AG08396 (cell line): ENCODE data around the gene MARS1.

ENCODE experiments used
- DNase-seq: peaks from one replicate; pipeline ENCODE4 v3.0.0; 2012; ENCODE audit warnings: low spot score, mixed read lengths

The MARS1 gene

DNA sequence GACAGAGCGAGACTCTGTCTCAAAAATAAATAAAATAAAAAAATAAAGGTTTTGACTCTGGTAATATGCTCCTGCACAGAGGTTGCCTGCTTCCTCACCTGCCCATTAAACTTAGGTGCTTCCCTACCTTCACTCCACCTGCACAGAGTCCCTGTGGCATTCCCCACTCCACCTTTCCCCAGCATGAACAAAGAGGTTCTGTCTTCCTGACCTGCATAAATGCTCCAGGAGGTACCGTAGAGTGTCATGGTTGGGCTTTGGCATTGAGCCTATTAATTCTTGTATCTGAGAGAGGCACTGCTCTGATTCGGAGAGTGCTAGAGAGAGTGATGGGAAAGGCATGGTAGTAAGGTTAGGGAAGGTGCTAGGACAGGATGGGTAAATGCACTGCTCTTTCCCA is 14.5 kb upstream of the MARS1 start:
- DNase-seq, result no peak

GRCh38 chr12:57473886-57474285 is 14.0 kb upstream of the MARS1 start:
- DNase-seq, result no peak

DNA sequence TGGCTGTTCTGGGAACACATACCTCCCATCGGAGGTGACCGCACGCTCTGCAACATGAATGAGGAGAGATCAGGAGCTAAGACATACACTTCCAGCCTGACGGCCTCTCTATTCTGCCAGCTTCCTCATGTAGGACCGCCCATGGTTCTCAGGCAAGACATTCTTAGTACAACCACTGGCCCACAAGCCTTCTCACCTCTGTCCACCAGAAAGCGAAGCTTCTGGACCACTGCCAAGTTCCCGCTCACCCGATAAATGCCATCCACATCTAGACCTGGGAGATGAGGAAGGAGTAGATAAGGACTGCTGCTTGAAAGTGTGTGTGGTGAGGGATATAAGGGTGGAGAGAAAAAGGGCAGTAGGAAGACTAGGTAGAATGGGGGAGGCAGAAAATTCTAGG is 13.4 kb upstream of the MARS1 start:
- DNase-seq, result no peak

GRCh38 chr12:57474862-57475261 is 13.0 kb upstream of the MARS1 start:
- DNase-seq, result no peak

DNA sequence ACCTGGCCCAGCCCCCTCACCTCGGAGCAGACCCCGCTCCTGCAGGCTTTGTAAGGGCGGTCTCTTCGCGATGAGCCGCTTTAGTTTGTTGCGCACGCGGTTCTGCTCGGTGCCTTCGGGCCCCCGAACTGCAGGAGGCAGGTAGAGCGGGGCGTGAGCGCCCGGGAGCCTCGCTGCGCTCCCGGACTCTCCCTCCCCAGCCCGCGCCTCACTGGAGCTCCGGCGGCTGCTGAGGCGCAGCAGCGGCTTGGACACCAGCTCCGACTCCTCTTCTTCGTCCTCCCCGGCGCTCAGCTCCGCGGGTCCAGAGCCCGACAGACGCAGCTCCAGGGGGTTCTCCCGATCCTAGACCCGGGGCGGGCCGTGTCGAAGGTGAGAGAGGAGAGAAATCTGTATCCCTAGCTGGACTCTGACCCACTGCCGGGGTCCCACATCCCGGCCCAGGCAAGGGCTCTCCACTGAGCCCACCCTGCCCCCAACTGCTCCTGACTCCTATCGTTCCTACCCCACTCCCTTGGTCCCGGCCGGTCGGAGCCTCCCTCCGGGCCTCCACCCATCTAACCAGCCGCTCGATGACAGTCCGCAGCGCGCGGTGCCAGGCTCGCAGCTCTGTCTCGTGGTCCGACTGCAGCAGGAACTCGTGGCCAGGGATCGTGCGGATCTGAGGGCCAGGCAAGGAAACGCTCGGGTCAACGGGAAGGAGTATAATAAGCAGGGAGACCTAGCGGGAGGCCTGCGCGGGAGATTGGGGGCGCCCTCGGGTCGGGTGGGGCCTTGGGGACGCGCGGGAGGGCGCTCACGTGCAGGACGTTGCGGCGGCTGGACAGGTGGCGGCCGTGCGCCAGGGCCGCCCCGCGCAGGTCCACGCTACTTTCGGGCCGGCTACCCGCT is 12.4 kb upstream of the MARS1 start:
- DNase-seq, result peak; percentile 66

DNA sequence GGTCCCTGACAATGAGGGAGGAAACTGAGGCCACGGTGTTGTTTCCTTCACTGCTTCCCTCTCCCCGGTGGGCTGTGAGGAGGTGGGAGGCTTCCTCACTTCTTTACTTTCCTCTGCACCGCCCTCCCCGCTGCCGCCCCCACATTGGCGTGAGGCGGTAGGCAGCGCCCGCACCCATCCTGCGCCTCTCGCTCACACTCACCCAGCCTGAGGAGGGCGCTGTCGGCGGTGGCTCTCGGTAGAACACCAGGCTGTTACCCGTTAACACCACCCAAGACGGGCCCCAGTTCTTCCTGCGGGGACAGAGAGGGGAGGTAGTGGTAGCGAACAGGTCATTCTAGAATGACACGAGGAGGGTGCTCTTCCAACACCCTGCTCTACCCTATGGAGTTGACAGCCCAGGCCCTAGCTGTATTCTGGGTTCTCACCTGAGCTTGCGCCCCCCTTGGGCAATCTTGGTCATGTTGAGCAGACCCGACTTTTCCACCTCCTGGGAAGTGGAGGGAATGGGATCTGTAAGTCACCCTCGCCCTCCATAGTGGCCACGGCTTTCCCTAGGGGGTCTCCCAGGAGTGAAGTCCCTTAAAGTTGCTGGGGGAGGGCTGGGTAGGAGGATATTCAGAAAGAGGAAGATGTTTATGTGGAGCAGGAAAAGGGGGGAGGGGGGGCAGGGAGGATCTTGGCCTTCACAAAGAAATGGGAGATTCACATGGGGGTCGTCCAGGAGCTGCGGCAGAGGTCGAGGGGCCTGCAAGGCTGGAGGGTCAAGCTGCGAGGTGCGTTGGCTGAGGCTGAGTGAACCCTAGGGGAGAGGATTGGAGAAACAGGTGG is 11.5 kb upstream of the MARS1 start:
- DNase-seq, result no peak

- no peak for DNase-seq
Measured at GRCh38 chr12:57476993-57477709, 10.7 kb upstream of the MARS1 start.

DNA sequence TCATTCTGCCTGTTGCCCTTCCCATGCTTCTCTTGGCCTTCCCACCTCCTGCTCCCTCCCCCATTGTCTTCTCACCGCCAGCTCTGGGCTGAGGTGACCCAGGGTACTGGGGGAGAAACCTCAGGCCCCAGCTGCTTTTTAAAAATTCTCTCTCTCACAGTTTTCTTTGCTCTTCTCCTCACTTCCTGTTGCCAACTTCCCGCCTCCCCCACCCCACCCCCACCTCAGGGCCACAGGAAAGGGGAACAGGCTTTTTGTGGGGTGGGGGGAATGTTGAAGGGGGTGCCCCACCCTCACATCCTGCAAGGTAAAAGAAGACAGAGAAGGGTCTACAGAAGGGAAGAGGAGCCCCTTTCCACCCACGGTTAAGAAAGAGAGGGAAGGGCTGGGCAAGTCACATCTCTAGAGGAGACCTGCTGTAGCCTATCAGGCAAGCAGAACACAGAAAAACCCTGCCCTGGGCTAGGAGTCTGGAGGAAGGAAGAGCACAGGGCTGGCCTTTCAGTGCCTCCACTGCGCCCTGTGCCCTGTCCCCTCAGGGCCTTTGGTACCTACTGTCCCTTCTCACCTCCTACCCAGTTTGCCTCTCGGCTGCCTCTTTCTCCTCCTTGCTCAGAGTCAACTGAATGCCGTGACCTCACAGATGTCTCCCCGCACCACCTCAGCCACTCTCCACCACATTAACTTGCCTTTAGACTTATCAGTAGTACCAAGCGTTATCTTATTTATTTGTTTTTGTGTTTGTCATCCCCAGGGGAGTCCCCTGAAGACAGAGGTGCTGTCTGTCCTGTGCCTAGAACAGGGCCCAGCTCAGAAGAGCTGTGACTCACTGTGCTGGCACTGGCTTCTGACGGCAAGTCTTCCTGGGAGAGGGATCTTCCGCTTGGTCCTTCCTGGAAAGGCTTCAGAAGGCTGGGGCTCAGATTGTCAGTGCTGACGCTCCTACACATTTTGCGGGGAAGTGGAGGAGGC is 9.9 kb upstream of the MARS1 start:
- no peak for DNase-seq

GRCh38 chr12:57479043-57479375 is 8.9 kb upstream of the MARS1 start:
- no peak for DNase-seq

GRCh38 chr12:57479376-57480115 is 8.3 kb upstream of the MARS1 start, which contains the start of gene ARHGAP9:
Gene ARHGAP9 (minus strand): TSS chr12:57479866. CDS start chr12:57479406, 460 bp downstream.
- DNase-seq, result no peak

- no peak for DNase-seq
Measured at GRCh38 chr12:57481671-57482070, 6.2 kb upstream of the MARS1 start.

DNA sequence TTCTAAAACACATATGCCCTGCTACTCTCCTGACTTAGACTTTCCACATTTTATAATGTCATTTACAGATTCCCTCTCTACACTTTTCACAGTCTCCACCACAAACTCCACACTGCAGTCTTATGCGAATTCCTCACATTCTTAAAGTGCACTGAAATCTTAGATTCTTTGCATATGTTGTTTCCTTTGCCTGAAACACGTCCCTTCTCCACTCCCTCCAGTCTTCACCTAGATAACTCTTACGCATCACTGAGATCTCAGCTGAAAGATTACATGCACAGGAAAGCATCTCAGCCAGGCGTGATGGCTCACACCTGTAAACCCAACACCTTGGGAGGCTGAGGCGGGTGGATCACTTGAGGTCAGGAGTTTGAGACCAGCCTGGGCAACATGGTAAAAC is 4.4 kb upstream of the MARS1 start:
- peak; percentile 52 for DNase-seq

DNA sequence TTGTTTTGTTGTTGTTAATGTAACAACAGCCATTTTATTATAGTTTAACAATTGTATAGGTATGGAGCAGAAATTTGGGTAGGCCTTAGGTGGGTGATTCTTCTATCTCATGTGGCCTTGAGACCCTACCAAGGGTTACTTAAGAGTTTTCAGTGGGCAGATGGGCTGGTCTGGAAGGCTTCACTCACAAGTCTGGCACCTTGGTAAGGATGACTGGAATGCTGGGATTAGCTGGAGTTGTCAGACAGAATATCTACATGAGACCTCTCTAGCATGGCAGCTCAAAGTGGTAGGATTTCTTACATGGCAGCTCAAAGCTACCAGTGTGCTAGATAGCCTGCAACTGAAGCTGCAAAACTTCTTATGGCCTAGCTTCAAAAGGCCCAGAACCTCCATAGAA is 2.2 kb upstream of the MARS1 start:
- DNase-seq, result no peak

- no peak for DNase-seq
Measured at GRCh38 chr12:57487055-57487596, 742 bp upstream of the MARS1 start.

DNA sequence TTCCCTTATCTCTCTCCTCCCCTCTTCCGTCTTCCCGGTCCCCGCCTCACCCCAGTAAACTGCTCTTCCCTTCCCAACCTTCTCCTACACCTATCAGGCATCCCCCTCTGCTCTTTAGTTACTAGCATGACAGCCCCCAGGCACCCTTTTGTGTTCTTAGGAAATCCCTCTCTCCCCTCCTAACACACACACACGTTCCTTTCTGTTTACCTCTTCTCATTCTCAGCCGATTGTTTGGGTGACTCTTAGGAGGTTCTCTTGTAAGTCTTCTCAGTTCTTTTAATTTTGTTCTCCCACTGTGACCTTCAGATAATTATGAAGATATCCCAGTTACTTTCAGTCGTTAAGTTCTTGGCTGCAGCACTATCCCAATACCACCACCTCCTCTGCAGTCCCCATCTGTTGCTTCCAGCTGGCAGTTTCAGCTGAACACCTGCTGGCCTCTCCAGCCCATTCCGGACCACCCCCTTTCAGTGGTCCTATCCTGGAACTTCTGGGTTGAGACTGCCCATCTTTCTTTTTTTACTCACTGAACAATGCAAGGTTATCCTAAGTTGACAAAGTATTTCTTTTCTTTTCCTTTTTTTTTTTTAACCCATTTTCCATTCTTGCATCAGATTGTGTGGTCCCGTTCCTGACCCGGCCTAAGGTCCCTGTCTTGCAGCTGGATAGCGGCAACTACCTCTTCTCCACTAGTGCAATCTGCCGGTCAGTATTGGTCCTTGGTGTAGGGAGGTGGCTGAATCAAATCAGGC is 711 bp downstream of the MARS1 start:
- no peak for DNase-seq

- DNase-seq, result no peak
Measured at GRCh38 chr12:57489157-57489641, 1.3 kb downstream of the MARS1 start.

- no peak for DNase-seq
Measured at GRCh38 chr12:57490126-57490525, 2.3 kb downstream of the MARS1 start.

DNA sequence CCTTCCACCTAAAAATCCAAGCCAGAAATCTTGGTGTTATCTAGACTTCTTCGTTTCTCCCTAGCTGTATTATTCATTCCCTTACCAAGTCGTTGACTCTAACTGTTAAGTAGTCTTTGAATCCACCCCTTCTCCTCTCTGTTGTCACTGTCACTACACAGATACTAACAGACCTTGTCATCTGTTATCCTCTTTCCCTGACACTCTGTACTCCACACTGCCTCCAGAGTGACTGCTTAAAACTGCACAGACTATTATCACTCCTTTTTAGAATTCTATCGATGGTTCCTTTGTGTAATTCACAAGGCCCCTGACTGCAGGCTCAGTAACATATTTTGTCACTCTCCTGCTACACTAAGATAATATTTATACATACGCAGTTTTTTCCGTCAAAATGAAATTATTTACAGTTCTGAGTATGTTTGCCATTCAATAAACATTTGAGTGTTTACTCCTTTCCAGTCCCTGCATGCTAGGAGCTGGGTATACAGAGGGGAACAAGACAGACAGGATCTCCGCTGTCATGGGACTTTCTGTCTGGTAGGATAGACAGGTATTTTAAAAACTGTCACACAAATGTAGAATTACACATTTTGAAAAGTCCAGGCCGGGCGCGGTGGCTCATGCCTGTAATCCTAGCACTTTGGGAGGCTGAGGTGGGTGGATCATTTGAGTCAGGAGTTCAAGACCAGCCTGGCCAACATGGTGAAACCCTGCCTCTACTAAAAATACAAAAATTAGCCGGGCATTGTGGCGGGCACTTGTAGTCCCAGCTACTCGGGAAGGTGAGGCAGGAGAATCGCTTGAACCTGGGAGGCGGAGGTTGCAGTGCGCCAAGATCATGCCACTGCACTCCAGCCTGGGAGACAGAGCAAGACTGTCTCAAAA is 3.8 kb downstream of the MARS1 start:
- no peak for DNase-seq
